HG03196 (cell line): ENCODE measurements around the gene L3MBTL3.

Source experiments
- ATAC-seq: cut with Tn5 transposase; IDR thresholded peaks from one replicate; pipeline ENCODE4 v1.9.1; 2021; ENCODE audit not compliant: unreplicated experiment

The L3MBTL3 gene

GRCh38 chr6:130018292-130018743 is at the start of gene L3MBTL3:
L3MBTL3 (plus strand) TSS chr6:130018581; CDS start chr6:130042700, 24,119 bp downstream.
- ATAC-seq, result peak; percentile 75

- no peak for ATAC-seq
Measured at GRCh38 chr6:129969064-129969463, 49.3 kb upstream of the L3MBTL3 start.

- ATAC-seq, result no peak
Measured at GRCh38 chr6:129976110-129976509, 42.3 kb upstream of the L3MBTL3 start.

GRCh38 chr6:129978148-129978916 is 40.0 kb upstream of the L3MBTL3 start:
- no peak for ATAC-seq

- ATAC-seq, result no peak
Measured at GRCh38 chr6:129980821-129981220, 37.6 kb upstream of the L3MBTL3 start.

- no peak for ATAC-seq
Measured at GRCh38 chr6:129981598-129981997, 36.8 kb upstream of the L3MBTL3 start.

- ATAC-seq, result no peak
Measured at GRCh38 chr6:129989396-129989795, 29.0 kb upstream of the L3MBTL3 start.

GRCh38 chr6:129992881-129993280 is 25.5 kb upstream of the L3MBTL3 start:
- no peak for ATAC-seq

- ATAC-seq, result no peak
Measured at GRCh38 chr6:129994410-129994809, 24.0 kb upstream of the L3MBTL3 start.

- no peak for ATAC-seq
Measured at GRCh38 chr6:129996387-129996786, 22.0 kb upstream of the L3MBTL3 start.

GRCh38 chr6:130000526-130001421 is 17.6 kb upstream of the L3MBTL3 start:
- no peak for ATAC-seq

- ATAC-seq, result no peak
Measured at GRCh38 chr6:130008236-130008873, 10.0 kb upstream of the L3MBTL3 start.

- no peak for ATAC-seq
Measured at GRCh38 chr6:130009146-130009545, 9.2 kb upstream of the L3MBTL3 start.

- ATAC-seq, result no peak
Measured at GRCh38 chr6:130010387-130010786, 8.0 kb upstream of the L3MBTL3 start.

- ATAC-seq, result no peak
Measured at GRCh38 chr6:130012728-130013127, 5.7 kb upstream of the L3MBTL3 start.

- no peak for ATAC-seq
Measured at GRCh38 chr6:130018744-130019325, 454 bp downstream of the L3MBTL3 start.

- no peak for ATAC-seq
Measured at GRCh38 chr6:130019326-130020072, 1.1 kb downstream of the L3MBTL3 start.

GRCh38 chr6:130020073-130020906 is 1.9 kb downstream of the L3MBTL3 start:
- ATAC-seq, result no peak

- ATAC-seq, result peak; percentile 52
Measured at GRCh38 chr6:130020907-130021629, 2.7 kb downstream of the L3MBTL3 start.
